Mesothelial cell of epicardium (in vitro differentiated cells): ENCODE results near the gene ABCG1. TPM values are rescaled to one million over a fixed set of nuclear protein-coding genes. Genes with fewer than 3 reads are reported as not detected.

Source experiments
- DNase-seq, 2 experiments: peaks; one replicate each; pipeline ENCODE4 v3.0.0; 2021; ENCODE audit warnings: low spot score in 2 of 2; ENCODE audit not compliant: unreplicated experiment in 2 of 2
- H3K27ac Mint-ChIP-seq: 2 replicates; pipeline ENCODE4 v1.8.0; 2021; ENCODE audit warnings: mixed read lengths
- H3K27me3 Mint-ChIP-seq: 2 replicates; pipeline ENCODE4 v1.8.0; 2021; ENCODE audit warnings: low read depth, mixed read lengths
- H3K36me3 Mint-ChIP-seq: 2 replicates; pipeline ENCODE4 v1.8.0; 2021; ENCODE audit warnings: mixed read lengths
- H3K4me1 Mint-ChIP-seq: 2 replicates; pipeline ENCODE4 v1.8.0; 2021; ENCODE audit warnings: mixed read lengths
- H3K4me3 Mint-ChIP-seq: 2 replicates; pipeline ENCODE4 v1.8.0; 2021; ENCODE audit warnings: mild to moderate bottlenecking, moderate library complexity, mixed read lengths
- H3K9me3 Mint-ChIP-seq: 2 replicates; pipeline ENCODE4 v1.8.0; 2021; ENCODE audit warnings: mixed read lengths
- CTCF ChIP-seq: fragments of 200-600 bp; sonication (generic); IDR thresholded peaks from one replicate; pipeline ENCODE4 v1.5.0; 2021; ENCODE audit warnings: antibody characterized with exemption; ENCODE audit not compliant: unreplicated experiment
- total RNA-seq: library from RNA; stranded (reverse); gene quantifications from 3 replicates; pipeline ENCODE4 v1.2.1, GENCODE V29; 2021

ABCG1 gene
- total RNA-seq, 1 donor from 2014 or later = 4.4 TPM

- Mint-ChIP-seq H3K27me3 (peaks cover 47% of the 10 kb centered on the region), H3K4me1 (peaks cover 9% of the 10 kb centered on the region), H3K36me3 (peaks cover 1% of the 10 kb centered on the region), H3K4me3 (no peak overlapping the region), H3K9me3 (no peaks in the 10 kb centered on the region), H3K27ac (no peak overlapping the region)
- no peak for TF ChIP-seq CTCF
- no peak for DNase-seq
These were observed 77.6 kb downstream of the ABCG1 start for GRCh38 chr21:42296501-42296900.

DNA sequence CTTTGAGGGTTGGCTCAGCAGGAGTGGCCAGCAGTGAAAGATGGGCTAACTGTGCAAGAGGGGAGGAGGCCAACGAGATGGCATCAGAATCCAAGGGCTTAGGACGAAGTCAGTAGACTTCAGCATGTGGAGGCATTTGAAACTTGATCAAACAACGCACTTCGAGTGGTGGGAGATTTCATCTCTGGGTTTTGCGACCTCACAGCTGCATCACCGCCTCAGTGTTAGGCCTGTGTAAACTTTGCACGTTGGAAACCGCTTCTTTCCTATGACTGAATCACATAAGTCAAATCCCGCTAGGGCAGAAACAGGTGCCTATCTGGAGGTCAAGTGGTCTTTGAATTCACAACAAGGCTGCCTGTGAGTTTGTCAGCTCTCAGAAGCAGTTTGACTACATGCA, 78.4 kb downstream of the ABCG1 start:
- no peak for DNase-seq
- Mint-ChIP-seq H3K27me3 (peaks cover 47% of the 10 kb centered on the region), H3K9me3 (no peaks in the 10 kb centered on the region), H3K36me3 (peaks cover 1% of the 10 kb centered on the region), H3K4me1 (peaks cover 9% of the 10 kb centered on the region), H3K4me3 (no peak overlapping the region), H3K27ac (no peak overlapping the region)
- TF ChIP-seq CTCF = no peak

GRCh38 chr21:42298237-42298636, 79.3 kb downstream of the ABCG1 start:
- Mint-ChIP-seq H3K27ac (no peak overlapping the region), H3K36me3 (peaks cover 1% of the 10 kb centered on the region), H3K9me3 (no peaks in the 10 kb centered on the region), H3K4me3 (no peak overlapping the region), H3K4me1 (peaks cover 9% of the 10 kb centered on the region), H3K27me3 (peaks cover 47% of the 10 kb centered on the region)
- no peak for DNase-seq
- no peak for TF ChIP-seq CTCF

- no peaks in the 10 kb centered on the region for H3K9me3 Mint-ChIP-seq
- DNase-seq = no peak
- H3K27ac Mint-ChIP-seq = no peak overlapping the region
These were observed 79.7 kb downstream of the ABCG1 start for GRCh38 chr21:42298657-42299056.

GRCh38 chr21:42299324-42300044, 80.5 kb downstream of the ABCG1 start:
- H3K4me3 Mint-ChIP-seq = no peak overlapping the region
- H3K4me1 Mint-ChIP-seq = peaks cover 7% of the 10 kb centered on the region
- peaks cover 51% of the 10 kb centered on the region for H3K27me3 Mint-ChIP-seq
- H3K36me3 Mint-ChIP-seq = peaks cover 1% of the 10 kb centered on the region
- H3K27ac Mint-ChIP-seq = no peak overlapping the region
- no peak for DNase-seq
- no peaks in the 10 kb centered on the region for H3K9me3 Mint-ChIP-seq
- TF ChIP-seq CTCF = no peak

More at GRCh38 chr21:42298657-42299056, 79.7 kb downstream of the ABCG1 start:
- Mint-ChIP-seq H3K4me1 (peaks cover 9% of the 10 kb centered on the region), H3K27me3 (peaks cover 47% of the 10 kb centered on the region), H3K4me3 (no peak overlapping the region), H3K36me3 (peaks cover 1% of the 10 kb centered on the region)
- no peak for TF ChIP-seq CTCF
